Kidney (tissue), 14 donors: ENCODE results near the gene RILPL1. TPM values are rescaled to one million over a fixed set of nuclear protein-coding genes. Genes with fewer than 3 reads are reported as not detected.
"Not testable (repeated sequence)": the region's sequence is repeated elsewhere in the genome, so short reads cannot be mapped to it uniquely, and the experiment has no call there.

Experiments used
- DNase-seq, 5 donors: peaks; one replicate each; pipeline ENCODE4 v3.0.0-alpha.2; 2013 to 2020
- FAIRE-seq: peaks from 2 replicates; lab custom pipeline; 2012; peaks lifted over from hg19 to GRCh38; lab: Jason Lieb, UNC
- H3K27ac ChIP-seq, 2 donors: one replicate each; pipeline ENCODE4 v1.7.0; 2013; ENCODE audit warnings: low read depth in 2 of 2, low read length in 2 of 2, inconsistent platforms in 1 of 2
- H3K27me3 ChIP-seq: one replicate; pipeline ENCODE4 v1.7.1; 2013; ENCODE audit warnings: low read length, inconsistent platforms; ENCODE audit not compliant: control insufficient read depth, insufficient read depth
- H3K36me3 ChIP-seq, 3 donors: one replicate each; pipeline versions ENCODE4 v1.7.0 to v1.7.1; 2013; ENCODE audit warnings: low read length in 3 of 3, control low read depth in 1 of 3, inconsistent platforms in 1 of 3; ENCODE audit not compliant: insufficient read depth in 3 of 3, control insufficient read depth in 2 of 3
- H3K4me1 ChIP-seq, 3 donors: one replicate each; pipeline versions ENCODE4 v1.7.0 to v1.7.1; 2013; ENCODE audit warnings: low read length in 3 of 3, inconsistent platforms in 1 of 3, low read depth in 1 of 3; ENCODE audit not compliant: control insufficient read depth in 2 of 3, insufficient read depth in 2 of 3
- H3K4me3 ChIP-seq, 3 donors: one replicate each; pipeline versions ENCODE4 v1.7.0 to v1.8.1; 2013; ENCODE audit warnings: low read length in 3 of 3, control low read depth in 1 of 3, inconsistent platforms in 1 of 3
- H3K9ac ChIP-seq, 3 donors: one replicate each; pipeline versions ENCODE4 v1.7.0 to v1.7.1; 2013; ENCODE audit warnings: low read length in 3 of 3, control low read depth in 1 of 3, inconsistent platforms in 1 of 3
- H3K9me3 ChIP-seq, 3 donors: one replicate each; pipeline versions ENCODE4 v1.7.0 to v1.7.1; 2013; ENCODE audit warnings: low read length in 3 of 3, control low read depth in 1 of 3, inconsistent platforms in 1 of 3; ENCODE audit not compliant: control insufficient read depth in 2 of 3, insufficient read depth in 1 of 3
- intact Hi-C: fragments of 100-400 bp; cut with DNase I; formaldehyde crosslinking; loops from one replicate; pipeline ENCODE4 v1.11.1; 2022
- polyA plus RNA-seq: library from polyadenylated mRNA; stranded (reverse); fragments of 350-450 nt; fragmentation: Illumina TruSeq; extraction: RNeasy Lipid Tissue Mini Kit (QIAGEN cat#74804); gene quantifications from one replicate; pipeline ENCODE4 v1.2.3, GENCODE V29; 2014; ENCODE audit warnings: low read depth, low replicate concordance; ENCODE audit not compliant: insufficient read depth
- total RNA-seq: library from RNA; stranded (reverse); fragmentation: NEBNext Ultra II Directional; extraction: Animal tissue kit (Norgen Biotek cat#: 25700); gene quantifications from one replicate; pipeline ENCODE4 v1.2.1, GENCODE V29; 2021
- TF ChIP-seq, protein P1 (sequence below): IDR thresholded peaks from 3 replicates; pipeline ENCODE4 v1.5.1; 2012; ENCODE audit warnings: mild to moderate bottlenecking, moderate library complexity, borderline replicate concordance; ENCODE audit not compliant: insufficient read depth; ENCODE audit errors: extremely low read depth
- donor health status: control.
- donor health status: control.
- donor health status: control.
- donor health status: control.
- donor health status: control.
- donor health status: DM: yes; HTN: yes; CAD: no.
- donor health status: Normal renal cell carcinoma (clear cell type).

The RILPL1 gene
- total and polyA plus RNA-seq, 2 donors from 2014 or later, result 14.1 to 19.0 TPM

DNA sequence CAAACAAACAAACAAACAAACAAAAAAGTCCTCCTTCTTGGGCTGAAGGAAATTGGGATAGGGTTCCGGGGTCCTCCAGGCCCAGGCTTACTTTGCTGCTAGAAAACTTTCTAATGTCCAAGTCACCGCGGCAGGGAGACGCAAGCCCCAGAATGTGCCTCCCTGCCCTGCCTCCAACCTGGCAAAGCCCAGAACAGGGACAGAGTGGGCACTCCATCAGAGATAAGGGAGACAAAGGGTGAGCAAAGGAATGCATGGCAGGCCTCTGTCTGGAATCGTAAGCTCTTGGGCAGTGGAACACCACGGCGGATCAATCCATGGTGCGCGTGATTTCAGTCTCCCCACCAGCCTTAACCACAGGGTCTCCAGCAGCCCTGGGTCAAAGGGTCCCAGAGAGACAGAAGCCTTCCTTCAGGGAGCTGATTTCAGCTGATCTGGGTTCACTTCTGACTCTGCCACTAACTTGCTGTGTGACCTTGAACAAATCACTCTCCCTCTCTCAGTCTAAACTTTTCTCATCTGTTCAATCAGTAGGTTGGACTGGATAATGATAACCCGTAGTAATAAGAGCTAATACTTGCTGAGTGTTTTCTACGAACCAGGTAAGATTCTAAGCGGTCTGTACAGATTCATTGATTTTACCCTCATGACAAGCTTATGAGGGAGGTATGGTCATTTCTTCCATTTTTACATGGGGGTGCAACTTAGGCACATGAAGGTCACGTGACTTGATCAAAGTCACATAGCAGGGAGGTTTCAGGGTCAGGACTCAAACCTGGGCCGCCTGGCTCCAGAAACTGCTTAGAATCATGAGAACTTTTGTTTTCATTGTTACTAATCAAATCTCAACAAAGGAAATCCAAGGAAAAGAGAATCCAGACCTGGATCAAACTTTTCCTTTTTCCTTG, 12.7 kb downstream of the RILPL1 start:
- TF ChIP-seq, protein P1, sequence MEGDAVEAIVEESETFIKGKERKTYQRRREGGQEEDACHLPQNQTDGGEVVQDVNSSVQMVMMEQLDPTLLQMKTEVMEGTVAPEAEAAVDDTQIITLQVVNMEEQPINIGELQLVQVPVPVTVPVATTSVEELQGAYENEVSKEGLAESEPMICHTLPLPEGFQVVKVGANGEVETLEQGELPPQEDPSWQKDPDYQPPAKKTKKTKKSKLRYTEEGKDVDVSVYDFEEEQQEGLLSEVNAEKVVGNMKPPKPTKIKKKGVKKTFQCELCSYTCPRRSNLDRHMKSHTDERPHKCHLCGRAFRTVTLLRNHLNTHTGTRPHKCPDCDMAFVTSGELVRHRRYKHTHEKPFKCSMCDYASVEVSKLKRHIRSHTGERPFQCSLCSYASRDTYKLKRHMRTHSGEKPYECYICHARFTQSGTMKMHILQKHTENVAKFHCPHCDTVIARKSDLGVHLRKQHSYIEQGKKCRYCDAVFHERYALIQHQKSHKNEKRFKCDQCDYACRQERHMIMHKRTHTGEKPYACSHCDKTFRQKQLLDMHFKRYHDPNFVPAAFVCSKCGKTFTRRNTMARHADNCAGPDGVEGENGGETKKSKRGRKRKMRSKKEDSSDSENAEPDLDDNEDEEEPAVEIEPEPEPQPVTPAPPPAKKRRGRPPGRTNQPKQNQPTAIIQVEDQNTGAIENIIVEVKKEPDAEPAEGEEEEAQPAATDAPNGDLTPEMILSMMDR, result no peak
- Histone ChIP-seq H3K27ac (no peak overlapping the region), H3K9ac (no peak overlapping the region), H3K4me3 (no peak overlapping the region), H3K36me3 (peaks cover 0 to 24% (median 0%) of the 10 kb centered on the region in 3 donors), H3K27me3 (no peaks in the 10 kb centered on the region), H3K9me3 (no peaks in the 10 kb centered on the region), H3K4me1 (peaks cover 0 to 8% (median 4%) of the 10 kb centered on the region in 3 donors)
- intact Hi-C loops, result no loop called here
- no peak for DNase-seq
- no peak for FAIRE-seq

DNA sequence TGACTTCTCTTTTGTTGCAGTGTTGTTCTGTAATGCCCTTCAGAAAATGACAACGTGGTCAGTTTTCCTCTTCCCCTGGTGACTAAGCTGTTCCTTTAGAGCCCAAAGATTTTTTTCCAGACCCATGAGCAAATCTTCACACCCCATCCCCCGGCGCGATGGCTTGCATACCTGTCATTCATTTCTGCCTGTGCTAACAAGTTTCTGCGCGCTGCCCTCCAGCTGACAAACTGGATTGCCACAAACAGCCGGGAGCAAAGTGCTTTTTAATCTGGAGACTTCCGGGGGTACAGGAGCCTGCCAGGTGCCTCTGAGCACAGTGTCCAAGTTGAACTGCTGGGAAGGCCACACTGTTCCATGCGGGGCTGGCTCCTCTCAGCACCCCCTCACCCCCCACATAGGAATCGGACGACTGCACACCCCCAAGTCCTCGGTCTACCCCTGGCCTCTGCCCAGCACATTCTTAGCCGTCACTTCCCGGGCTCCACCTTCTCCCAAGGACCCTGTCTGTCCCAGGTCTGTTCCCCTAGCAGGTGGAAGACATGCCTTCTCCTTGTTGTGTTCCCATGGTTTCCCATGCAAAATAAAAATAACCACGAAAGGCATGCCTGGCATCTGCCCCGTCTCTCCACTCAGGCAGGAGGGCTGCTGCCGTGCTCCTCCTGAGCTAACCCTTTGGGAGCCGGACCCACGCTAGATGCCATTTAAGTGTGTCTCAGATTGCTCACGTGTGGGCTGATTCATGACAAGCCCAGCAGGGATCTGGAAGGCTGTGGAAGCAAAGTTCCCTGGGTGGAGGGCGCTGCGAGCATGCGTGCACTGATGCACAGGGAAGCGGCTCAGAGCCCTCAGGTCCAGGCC, 14.1 kb downstream of the RILPL1 start:
- Histone ChIP-seq H3K9me3 (no peaks in the 10 kb centered on the region), H3K9ac (peak overlapping the region in 1 of 3 donors; percentile 17), H3K4me3 (no peak overlapping the region), H3K27ac (peak overlapping the region; percentile 66 to 72), H3K27me3 (no peaks in the 10 kb centered on the region), H3K36me3 (peaks cover 0 to 24% (median 0%) of the 10 kb centered on the region in 3 donors), H3K4me1 (peaks cover 0 to 8% (median 4%) of the 10 kb centered on the region in 3 donors)
- intact Hi-C loops, result no loop called here
- FAIRE-seq, result no peak
- peak; percentile 18 to 90 (median 50) for DNase-seq
- TF ChIP-seq, protein P1, result no peak

DNA sequence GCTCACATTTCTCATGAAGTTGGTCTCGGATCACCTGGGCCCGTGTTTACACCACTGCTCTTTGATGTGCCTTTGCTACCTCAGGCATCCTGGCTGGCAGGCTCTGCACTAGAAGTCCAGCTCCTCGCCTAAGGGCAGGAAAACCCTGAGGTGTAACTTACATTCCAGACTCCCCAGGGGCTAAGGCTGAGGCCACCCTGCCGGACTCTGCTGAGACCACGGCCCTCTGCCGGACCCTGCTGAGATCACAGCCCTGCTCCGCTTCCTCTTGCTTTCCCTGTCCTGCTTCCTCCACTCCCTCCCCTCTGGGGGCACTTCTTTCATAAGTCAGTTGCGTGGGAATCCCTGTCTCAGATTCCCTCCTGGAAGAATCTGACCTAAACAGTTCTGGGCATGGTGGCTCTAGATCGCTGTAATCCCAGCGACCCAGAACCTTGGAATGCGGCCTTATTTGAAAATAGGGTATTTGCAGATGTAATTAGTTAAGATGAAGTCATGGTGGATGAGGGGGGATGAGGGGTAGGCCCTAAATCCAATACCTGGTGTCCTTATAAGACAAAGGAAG, 17.2 kb downstream of the RILPL1 start:
- H3K27ac ChIP-seq, result no peak overlapping the region

DNA sequence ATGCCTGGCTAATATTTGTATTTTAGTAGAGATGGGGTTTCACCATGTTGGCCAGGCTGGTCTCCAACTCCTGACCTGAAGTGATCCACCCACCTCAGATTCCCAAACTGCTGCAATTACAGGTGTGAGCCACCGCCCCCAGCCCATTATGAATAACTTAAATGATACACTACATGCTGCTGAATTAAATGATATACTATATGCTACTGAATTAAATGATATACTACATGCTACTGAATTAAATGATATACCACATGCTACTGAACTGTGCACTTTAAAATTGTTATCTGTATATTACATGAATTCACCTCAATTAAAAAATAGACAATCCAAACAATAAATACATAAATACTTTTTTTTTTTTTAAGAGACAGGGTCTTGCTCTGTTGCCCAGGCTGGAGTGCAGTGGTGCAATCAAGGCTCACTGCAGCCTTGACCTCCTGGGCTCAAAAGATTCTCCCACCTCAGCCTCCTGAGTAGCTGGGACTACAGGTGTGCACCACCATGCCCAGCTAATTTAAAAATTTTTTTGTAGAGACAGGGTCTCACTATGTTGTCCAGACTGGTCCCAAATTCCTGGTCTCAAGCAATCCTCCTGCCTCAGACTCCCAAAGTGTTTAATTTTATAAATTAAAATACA, 18.8 kb downstream of the RILPL1 start:
- H3K9ac ChIP-seq, H3K4me3 ChIP-seq, FAIRE-seq, H3K27ac ChIP-seq, H3K4me1 ChIP-seq, DNase-seq, intact Hi-C loops, H3K9me3 ChIP-seq, H3K27me3 ChIP-seq: not testable (repeated sequence)
- peaks cover 17 to 23% (median 20%) of the 10 kb centered on the region in 3 donors for H3K36me3 ChIP-seq

More for the DNA sequence above, 17.2 kb downstream of the RILPL1 start:
- Histone ChIP-seq H3K4me1 (peaks cover 0 to 8% (median 4%) of the 10 kb centered on the region in 3 donors), H3K36me3 (peaks cover 11 to 16% (median 15%) of the 10 kb centered on the region in 3 donors), H3K9ac (no peak overlapping the region), H3K27me3 (no peaks in the 10 kb centered on the region), H3K9me3 (peaks cover 0 to 4% (median 0%) of the 10 kb centered on the region in 3 donors), H3K4me3 (no peak overlapping the region)
- TF ChIP-seq, protein P1, result no peak
- DNase-seq, result peak in 4 of 5 donors; percentile 61 to 64 (median 63)
- no peak for FAIRE-seq
- intact Hi-C loops, result no loop called here
